Lung microvascular endothelial cell (primary cell): ENCODE data around the gene SLC35F4. TPM values are rescaled to one million over a fixed set of nuclear protein-coding genes. Genes with fewer than 3 reads are reported as not detected.

Experiments used
- DNase-seq, 2 donors: peaks; one replicate each; pipeline versions ENCODE4 v3.0.0 to v3.0.0-alpha.2; 2010; ENCODE audit warnings: low read depth in 2 of 2
- total RNA-seq: library from RNA; depleted of rRNA; stranded (reverse); fragments of >200 nt; gene quantifications from 2 replicates; pipeline ENCODE4 v1.2.1, GENCODE V29; 2014

SLC35F4 gene
- total RNA-seq, 1 donor from 2014 or later = not detected

DNA sequence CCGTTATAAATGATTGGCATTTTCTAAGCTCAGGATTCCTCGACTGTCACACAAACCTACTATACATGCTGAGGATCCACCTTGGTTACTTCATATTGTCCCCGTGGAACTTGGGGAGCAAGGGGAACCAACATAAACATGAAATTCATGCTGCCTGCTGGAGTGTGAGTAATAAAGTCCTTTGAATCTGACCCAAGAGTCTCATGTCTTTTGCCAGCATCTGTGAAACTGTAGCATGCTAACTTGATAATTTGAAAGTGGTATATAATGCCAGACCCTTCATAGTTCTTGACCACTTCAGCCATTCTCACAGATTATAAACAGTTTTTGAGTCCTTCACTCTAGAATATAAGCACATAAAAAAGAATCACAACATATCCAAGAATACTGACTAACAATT, 17.1 kb downstream of the SLC35F4 start:
- no peak for DNase-seq

DNA sequence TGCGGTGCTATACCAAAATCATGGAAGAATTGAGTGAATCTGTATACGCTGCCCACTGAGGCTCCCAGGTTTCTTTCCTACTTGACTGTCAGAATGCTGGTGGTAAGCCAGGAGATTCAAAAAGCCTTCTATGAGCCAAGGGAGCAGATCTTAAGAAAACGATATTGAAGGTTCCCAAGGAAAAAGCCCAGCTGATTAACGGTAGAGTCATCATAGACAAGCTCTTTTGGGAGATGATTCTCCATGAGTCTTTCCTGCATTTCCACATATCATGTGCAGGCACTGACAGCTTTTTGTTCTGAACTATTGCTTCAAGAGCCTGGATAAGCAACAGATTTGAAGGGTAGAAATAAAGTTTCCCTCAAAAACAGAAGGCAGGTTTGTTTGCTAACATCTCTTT, 17.5 kb downstream of the SLC35F4 start:
- DNase-seq = no peak

DNA sequence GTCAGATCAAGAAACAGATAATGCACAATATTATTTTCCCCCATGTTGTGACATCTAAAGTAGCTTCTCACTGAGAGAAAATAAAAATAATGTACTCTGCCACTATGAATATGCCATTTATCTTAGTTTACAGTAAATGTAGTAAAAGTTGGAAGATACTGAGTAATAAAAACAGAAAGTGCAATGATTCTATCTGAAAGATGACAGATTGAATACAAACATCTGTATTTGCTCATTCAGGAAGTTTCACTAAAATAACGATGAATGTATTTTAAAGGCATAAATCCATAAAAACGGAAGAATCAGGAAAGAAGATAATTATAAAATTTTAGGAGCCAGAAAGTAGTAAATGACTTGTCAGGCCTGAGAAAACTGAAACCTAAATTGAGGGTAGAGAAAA, 18.2 kb downstream of the SLC35F4 start:
- DNase-seq = no peak

DNA sequence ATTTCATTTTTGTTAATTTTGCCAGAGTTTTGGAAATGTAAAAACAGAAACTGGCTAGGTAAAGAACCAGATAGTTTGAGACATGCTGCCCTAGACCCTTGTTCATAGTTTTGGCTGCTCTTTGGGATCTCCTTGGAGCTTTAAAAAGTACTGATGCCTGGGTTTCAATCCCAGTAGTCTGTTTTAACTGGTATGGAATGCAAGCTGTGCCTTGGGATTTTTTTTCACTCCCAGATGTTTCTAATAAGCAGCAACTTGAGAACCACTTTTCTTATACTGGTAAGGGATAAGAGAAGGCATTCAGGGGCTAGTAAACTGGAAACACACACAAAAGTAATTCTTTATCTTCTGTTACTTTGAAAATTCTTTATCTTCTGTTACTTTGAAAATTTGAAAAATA, 18.8 kb downstream of the SLC35F4 start:
- no peak for DNase-seq

DNA sequence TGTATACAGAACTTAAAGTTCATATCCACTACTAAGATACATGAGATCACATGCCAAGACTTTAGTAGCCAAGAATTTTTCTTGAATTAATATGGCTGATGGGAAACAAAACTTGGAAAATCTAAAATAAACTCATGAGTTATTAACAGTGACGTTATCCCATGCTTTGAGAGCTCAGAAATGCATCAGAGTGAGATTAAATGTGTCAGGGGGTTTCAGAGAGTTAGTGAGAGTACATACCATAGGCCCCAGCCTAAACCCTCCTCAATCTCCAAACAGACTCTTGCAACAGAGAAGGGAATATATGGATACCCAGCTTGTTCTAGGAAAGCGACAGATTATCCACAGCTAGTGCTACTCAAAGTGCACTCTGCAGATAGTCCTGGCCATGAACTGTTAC, 19.3 kb downstream of the SLC35F4 start:
- DNase-seq = no peak

DNA sequence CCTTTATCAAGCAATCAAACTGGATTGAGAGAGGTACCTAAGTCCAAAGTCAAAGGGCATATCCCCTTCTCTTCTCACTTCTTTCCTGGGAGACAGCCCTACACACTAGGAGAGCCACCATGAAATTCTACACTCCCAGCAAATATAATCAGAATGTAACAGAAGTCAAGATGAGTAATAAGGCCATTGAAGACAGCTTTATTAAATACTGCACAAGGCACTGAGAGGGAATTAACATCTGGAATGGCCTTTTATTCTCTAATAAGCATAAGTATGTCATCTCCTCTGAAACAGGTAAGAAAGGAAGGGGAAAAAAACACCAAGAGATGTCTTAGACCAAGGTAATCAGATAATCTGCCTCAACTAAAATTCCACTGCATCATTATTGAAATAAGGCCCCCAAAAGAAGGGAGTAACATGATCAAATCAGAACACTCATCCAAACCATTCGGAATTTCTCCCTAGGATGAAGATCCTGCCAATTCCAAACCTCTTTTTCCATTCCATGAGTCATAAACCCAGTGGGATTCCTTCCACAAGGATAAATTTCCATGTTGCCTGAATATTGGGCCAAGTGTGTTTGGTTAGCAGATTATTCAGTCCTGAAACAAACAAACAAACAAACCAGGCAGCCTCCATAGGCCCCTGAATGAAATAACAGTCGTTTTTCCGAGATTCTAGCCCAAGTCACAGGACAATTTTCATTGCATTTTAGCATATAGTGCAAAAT, 19.9 kb downstream of the SLC35F4 start:
- DNase-seq = no peak

DNA sequence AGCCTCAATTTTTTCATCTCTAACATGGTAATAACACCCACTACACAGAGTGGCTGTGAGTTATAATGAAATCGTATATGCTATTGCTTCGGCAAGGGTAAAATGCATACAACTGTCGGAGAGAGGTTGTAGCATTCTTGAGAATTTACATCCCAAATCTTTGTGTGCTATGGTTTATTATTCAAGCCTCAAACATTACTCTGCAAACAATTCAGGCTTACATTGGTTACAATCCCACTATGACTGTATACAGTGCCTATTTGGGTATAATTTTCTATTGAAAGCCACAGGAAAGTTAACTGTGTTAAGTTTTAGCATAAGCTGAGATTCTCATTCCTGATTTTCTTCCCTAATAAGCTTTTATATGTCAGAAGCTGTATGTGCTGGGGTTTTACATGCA, 20.6 kb downstream of the SLC35F4 start:
- DNase-seq = no peak

DNA sequence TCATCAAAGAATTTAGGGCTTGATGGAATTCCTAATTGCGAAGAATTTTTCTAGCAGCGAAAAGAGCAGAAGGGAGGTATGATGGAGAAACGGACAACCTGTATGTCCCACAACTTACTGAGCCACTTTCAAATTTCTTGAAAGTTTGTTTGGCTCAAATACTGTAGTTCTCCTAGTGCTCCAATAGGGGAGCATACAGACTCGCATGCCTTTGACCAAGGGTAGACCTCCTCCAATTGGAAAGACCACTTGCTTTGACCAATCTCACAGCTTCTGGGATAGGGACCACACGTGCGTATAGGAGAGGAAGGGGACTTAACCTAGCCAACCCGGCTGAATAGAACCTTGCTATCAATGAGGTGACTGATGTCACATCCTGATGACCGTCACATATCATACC, 28.6 kb downstream of the SLC35F4 start:
- no peak for DNase-seq

DNA sequence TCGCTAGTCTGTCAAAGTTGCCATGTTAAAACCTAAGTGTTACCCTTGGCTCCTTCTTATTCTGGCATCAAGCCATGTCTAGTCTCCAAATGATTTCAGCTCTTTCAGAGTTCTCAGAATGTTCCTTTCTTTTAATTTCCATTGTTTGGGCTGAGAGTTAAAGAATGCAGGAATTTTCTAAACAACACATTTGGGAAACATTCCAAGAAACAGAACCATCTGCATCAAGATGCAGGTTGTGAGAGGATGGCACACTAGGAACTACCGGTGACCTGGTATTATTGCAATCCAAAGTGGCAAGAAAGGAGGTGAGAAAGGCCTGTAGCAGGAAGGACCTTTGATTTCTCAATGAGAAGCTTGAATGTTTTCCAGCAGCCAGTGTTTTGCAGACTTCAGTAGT, 30.1 kb downstream of the SLC35F4 start:
- DNase-seq = no peak

DNA sequence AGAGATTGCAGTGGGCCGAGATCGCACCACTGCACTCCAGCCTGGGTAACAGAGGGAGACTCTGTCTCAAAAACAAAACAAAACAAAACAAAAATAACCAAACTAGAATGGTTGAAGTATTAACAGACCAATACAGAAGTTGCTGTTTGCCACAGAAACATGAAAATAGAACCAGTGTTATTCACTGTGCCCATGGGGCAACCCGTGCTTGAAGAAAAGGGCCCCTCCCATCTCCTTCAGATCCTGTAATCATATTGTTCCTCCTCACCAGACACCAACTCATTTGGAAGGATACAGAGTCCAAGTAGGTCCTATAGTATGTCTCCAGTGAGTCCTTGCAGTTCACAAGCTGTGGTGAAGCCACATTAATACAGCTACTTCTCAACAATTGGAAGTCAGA, 30.9 kb downstream of the SLC35F4 start:
- DNase-seq = no peak

DNA sequence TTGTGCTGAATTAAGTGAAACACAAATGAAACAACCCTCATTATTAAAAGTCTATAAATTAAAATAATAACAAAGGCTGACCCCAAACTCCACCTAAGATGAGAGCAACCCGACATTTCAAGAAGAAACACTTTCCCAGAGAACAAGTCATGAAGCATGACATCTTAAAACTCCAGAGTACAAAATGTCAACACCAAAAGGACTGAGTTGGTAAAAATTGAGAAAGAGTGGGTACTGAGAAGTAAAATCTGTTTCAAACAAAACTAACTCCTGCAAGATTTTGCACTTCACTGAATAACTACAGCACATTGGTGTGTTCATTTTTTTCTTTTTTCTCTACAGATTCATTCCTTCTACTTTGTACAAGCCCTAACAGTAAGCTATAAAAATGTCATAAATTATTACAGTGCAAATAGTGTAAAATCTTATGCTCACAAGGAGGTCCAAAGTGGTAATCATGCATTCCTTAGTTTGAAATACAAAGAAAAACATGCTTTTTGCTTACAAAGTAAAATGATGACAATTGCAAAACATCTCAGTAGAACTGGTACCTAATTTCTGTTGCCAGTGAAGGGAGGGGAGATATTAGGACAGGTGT, 31.8 kb downstream of the SLC35F4 start:
- DNase-seq = no peak

DNA sequence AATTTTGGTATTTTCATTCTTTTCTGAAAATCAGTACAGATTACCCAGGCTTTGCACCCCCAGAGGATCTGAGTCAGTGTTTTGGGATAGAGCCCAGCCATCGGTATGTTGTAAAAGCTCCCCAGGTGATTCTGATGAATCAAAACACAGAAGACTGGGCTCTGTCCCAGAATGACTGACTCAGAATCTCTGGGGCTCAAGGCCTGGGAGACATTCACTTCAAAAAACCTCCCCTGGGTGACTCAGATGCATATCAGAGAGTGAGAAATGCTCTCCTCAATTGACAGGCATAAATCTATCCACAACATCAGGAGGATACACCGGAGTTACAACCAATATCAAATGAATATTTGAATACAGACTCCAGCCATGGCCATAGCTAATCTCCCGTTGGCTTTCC, 32.6 kb downstream of the SLC35F4 start:
- DNase-seq = peak; percentile 11 to 60

DNA sequence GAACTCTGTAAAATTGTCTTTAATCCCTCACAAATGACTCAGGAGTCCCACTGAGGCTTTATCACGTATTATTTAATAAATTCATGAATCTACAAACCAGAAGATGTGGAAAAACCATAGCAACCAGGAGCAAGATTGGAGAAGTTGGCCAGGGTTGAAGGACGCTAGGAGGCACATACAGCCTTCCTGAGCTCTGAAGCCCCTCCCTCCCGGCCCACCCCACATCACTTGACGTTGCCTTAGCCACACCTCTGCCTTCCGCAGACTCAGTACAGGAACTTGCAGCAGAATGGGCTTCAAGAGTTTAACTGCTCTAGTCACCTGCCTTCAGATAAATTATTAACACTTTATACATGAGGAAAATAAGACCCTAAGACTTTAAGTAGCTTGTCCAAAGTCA, 33.9 kb downstream of the SLC35F4 start:
- peak in 1 of 2 donors; percentile 21 for DNase-seq

DNA sequence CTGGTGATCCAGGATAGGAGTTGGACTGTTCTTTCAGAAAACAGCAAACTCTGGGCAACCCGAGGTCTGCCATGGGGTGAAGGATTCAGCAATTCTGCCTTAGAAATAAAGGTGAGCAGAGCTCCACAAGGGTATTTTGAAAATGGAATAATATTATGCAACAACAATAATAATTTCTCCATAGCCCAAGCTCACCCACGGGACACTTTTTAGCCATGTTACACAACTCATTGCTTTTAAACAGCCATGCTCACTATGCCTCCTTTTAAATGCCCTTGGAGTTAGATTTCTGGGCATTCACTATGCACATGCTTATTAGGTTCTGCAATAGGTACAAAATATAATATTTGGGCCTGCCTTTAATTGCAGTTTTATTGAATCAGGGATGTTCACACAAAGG, 37.2 kb downstream of the SLC35F4 start:
- DNase-seq = no peak

DNA sequence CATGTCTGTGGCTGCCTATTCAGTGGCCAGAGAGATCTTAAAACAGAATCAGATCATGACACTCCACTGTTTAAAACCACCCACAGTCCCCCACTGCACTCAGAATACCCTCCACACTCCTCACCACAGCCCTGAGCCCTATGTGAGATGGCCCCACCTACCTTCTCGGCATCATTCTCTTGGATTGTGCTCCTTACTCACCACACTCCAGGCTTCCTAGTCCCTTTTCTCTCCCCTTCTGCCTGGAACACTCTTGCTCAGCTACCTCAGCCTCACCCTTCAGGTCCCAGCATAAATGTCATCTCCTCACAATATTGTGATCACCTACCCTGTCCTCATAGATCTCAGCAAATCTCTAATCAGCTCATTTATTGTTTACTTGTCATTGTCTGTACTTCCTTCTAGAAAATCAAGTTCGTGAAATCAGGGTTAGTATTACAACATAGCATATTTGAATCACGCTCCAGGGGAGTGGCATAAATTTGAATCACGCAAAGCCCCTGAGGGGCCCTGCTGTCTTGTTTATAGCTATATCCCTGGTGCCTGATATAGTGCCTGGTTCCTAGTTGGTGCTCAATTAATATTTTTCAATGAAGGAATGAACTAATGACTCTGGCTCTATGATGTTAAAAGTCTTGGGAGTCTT, 42.8 kb downstream of the SLC35F4 start:
- DNase-seq = no peak

DNA sequence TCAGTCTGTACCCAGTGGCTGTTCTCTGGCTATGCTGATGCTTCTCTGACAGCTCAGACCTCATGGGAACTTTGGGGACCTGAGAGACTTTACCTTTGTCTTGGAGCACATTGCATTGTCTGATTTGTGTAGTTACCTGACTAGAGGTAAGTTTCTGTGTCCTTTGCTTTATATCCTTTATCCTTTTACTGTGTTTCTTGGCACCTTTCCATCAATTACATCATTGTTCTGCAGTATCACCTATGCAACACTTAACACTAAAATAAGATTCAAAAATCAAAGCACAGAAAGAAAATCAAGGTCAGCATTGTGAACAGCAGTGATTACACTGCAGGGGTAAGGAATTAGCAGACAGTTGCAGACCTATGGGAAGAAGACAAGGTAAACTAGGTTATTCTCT, 43.8 kb downstream of the SLC35F4 start:
- DNase-seq = no peak

DNA sequence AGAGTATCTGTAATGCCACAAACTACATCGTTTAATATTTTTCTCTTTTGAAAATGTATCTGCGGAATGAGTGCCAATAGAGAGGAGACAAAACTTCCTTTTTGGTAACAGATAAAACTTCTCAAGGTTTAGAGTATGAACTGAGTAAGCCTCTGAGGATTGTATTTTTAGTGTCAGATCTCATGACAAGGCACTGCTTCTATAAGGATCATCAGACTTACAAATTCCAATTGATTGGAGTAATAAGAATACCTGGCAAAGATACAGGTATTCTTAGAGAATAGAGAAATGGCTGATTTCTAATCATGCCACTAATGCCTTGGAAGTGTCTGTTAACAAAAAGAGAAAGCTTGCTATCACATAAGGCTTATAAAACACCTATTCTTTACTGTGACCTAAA, 45.3 kb downstream of the SLC35F4 start:
- no peak for DNase-seq

DNA sequence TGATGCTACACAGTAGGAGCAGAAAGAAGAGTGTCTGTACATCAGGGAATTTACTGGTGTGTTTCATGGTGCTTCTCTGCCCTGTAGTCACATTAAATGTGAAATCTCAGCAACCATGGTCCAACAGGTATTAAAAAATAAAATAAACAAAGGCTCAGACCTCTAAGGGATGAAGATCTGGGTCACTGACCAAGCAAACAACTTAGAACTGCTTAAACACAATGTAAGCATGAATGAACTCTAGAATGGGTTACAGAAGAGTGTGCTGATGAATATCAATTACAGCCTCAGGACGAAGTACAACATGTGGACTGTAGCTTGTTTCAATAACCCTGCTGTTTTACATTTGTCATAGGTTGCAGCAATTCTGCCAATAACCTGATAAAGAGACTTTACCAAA, 47.4 kb downstream of the SLC35F4 start:
- no peak for DNase-seq

DNA sequence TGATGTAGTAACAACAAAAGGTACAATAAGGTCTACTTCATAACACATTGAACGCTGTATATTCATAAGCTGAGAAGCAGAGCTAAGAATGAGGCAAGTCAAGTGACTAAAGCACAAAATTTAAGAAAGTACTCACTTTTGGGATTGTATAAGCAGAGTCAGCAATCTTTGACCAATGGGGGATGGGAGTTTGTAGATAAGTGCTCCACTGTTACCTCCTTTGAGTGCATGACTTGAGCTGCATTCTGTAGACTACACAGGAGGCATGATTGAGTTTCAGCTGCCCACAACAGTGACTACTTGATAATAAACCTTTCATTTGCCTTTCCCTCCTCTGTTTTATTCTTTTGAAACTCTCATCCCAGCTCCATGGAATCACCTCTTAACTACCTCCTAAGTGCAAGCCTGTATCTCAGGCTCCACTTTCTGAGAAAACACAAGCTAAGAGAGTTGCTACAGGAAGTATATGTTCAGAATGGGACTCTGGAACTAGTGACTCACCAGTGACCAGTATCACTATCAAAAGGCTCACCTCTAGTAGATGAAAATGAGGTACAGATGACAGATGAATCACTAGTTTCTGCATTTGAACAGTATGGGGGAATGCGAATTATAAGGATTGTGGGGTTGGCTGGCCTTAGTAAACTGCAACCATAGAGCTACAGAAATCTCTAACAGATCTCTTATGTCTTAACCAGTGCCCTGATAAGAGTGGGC, 49.2 kb downstream of the SLC35F4 start:
- no peak for DNase-seq

DNA sequence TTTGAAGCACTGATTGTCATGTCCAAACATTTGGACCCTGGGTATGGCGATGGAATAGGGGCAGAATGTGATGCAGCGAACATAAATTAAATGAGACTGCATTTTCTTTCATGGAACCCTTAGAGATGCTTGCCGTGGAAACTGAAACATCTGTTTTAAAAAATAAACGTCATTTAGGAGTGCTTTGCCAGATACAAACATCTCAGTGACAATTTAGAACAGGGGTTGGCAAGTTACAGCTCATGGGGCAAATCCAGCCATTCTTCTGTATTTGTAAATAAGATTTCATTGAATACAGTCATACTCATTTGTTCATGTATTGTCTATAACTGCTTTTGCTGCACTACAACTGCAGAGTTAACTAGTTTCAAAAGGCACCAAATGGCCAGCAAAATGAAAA, 51.2 kb downstream of the SLC35F4 start:
- DNase-seq = no peak

DNA sequence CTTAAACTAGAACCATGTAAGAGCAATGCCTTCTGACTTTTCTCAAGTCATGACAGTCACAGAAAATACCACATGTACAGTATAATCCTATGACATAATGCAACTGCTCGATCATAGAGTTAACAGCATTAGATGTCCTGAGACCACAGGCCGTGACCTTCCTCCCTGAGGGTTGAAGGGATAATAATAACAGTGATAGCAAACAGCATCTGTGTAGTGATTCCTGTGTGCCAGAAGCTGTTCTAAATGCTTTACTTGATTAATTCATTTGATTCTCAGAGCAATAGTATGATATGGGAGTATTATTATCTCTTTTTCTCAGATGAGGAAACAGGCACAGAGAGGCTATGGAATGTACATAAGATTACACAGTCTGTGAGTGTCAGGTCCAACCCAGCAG, 53.2 kb downstream of the SLC35F4 start:
- DNase-seq = no peak

DNA sequence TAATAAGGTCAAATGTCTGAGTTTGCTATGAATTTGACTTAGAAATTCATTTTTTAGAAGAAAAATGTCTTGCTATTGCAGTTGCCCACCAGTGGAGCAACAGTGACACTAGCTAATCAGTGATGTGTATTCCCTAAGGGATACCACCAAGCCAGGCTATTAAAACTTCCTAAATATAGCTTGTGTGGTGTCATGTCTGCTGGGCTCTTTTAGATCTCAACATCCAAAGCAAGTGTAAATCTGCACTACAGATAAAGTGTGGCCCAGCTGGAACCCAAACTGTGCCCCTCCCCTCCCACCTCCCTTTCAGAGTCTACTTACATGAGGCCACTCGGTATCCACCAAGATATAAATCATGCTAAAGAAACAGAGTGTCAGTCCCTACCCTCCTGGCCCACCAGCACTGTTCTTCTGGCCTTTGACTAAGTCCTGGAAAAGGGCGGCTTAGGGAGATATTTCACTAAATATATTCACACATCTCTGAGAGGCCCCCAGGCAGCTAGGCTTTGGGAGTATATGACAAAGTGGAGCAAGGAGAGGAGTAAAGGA, 53.8 kb downstream of the SLC35F4 start:
- no peak for DNase-seq
